NCI-H446 (cell line): ENCODE data around the gene HES1.
"Not testable (repeated sequence)": the region's sequence is repeated elsewhere in the genome, so short reads cannot be mapped to it uniquely, and the experiment has no call there.

Experiments used
- DNase-seq, 2 experiments: peaks; one replicate each; lab custom pipeline; 2025; lab: John Stamatoyannopoulos, UW

HES1 gene

DNA sequence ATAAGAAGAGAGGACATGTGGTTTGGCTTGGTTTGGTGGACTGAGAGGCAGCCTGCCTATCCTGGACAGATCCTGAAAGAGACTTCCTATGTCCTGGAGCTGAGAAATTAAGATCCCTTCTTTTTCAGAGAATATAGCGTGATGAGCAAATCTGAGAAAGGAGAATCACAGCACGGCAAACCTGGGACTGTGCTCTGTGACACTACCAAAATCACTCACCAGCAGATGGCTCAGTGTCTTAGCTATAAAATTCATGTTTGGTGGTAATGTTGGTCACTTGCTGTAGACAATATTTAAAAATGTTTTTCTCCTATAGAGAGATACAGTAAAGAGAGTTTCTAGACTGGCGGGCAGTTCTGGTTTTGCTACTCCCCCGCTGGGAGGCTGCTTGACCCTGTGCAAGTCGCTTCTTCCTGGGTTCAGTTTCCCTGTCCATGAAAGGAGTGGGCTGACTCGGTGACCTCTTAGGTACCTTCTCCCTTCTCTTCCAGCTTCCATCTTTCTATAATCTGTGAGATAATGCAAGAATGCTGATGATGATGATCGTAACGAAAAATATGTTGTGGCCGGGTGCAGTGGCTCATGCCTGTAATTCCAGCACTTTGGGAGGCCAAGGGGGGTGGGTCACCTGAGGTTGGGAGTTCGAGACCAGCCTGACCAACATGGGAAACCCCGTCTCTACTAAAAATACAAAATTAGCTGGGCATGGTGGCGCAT, 7.6 kb upstream of the HES1 start:
- no peak for DNase-seq

DNA sequence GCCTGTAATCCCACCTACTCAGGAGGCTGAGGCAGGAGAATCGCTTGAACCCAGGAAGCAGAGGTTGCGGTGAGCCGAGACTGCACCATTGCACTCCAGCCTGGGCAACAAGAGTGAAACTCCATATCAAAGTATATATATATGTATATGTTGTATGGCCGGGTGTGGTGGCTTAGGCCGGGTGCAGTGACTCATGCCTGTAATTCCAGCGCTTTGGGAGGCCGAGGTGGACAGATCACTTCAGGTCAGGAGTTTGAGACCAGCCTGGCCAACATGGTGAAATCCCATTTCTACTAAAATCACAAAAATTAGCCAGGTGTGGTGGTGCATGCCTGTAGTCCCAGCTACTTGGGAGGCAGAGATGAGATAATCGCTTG, 7.0 kb upstream of the HES1 start:
- not testable (repeated sequence) for DNase-seq

DNA sequence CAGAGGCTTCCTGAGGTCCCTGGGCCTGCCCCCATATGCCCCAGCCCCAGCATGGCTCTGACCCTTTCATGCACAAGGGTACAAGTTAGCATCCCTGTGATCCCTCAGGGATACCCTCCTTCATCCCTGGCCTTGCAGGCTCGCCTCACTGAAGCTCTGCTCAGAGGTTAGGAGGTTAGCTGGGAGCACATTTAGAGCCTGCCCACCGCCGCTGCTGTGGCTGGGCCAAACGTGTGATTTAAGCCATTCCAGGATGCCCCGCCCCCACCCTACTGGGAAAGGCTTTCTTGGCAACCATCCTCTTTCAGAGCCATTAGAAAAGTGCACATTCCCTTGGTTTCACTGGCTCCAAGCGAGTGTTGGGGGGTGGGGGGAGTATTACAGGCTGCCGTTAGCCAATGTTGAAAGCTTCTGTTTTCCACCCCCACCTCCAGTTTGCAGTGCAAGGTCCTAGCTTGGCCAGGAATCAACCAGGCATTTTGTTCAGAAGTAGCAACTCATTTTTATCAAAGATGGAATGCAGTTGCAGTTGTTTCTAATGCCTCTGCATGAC, 6.3 kb upstream of the HES1 start:
- DNase-seq: peak in 1 of 2 experiments; percentile 42

DNA sequence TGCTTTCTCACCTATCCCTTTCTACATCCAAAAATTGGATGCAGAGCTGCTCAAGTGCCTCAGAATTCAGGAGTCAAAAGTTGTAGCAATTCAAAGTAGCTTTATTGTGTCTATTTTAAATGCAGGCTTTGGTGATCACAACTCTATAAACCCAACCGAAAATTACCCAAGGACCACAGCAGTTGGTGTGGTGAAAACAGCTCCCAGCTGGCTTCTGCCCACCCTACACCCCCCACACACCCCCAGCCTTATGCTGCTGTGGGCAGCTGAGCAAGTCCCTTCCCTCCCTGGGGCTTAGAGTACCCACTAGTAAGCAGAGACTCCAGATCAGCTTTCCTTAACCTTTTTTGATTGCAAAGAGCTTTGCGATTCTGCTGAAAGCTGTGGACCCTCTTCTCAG, 5.8 kb upstream of the HES1 start:
- DNase-seq: no peak

DNA sequence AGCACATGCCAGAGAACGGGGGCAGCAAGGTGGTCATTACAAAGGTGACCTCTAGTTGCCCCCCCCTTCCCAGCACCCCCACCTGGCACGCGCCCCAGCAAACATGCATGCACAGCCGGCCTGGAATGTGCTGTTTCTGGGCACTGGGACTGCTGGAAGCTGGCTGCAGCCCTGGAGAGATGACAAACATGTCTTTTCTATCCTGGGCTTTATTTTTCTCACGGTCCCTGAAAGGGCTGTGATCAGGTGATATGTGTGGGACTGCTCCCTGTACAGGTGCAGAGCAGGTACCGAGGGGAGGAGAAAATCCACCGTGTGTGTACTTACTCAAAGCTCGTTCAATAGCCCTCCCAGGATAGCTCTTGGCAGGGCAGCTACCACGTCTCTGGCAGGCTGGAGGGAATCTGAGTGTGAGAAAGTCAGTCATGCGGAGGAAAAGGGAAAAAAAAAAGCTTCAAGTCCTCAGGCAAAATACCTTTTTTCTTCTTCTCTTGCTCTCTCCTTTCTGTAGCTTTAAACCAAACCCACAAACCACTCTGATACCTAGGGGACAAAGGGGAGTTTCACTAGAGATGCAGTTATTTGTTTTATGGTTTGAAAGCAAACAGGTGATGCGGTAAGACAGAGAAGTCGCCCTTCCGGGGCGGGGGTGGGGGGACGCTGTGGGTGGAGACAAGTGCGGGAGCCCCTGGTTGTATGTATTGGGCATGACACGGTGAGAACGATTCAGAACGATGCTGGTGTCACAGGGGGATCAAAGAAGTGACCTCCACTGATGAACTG, 5.0 kb upstream of the HES1 start:
- peak; percentile 40 to 60 for DNase-seq

DNA sequence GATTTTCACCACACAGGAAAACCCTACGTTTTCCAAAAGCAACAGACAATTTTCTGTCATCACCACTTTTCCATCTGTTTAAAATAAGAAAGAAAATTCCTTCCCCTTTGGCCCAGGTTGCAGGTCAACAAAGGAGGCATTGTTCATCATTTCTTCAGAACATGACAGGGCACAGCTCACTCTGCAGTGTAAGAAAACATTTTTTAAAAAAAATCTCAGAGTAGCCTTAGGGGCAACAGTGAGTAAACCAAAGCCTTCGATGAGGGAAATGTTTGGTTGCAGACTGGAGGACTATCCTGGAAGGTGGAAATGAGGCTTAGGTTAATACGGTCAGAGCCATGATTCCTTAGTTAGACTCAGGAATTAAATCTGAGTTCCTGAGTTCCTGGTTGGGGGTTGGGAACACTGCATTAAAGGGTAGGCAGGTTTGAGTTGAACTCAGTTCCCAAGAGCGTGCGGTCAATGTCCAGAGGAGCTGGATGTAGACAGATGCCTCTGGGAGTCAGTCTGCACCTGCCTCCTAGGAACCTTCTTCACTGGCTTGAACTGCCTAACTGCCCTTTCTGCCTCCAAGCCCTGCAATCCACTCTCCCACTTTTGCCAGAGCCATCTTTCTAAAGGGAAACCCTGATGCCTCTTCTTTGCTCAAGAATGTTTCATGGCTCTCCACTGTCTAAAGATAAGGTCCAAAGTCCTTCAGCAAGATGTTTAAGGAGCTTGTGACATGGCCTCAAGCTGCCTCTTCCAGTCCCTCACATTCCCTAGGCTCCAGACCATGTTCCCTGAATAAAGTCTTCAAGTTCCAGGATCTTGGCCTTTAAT, 3.3 kb upstream of the HES1 start:
- DNase-seq: no peak

DNA sequence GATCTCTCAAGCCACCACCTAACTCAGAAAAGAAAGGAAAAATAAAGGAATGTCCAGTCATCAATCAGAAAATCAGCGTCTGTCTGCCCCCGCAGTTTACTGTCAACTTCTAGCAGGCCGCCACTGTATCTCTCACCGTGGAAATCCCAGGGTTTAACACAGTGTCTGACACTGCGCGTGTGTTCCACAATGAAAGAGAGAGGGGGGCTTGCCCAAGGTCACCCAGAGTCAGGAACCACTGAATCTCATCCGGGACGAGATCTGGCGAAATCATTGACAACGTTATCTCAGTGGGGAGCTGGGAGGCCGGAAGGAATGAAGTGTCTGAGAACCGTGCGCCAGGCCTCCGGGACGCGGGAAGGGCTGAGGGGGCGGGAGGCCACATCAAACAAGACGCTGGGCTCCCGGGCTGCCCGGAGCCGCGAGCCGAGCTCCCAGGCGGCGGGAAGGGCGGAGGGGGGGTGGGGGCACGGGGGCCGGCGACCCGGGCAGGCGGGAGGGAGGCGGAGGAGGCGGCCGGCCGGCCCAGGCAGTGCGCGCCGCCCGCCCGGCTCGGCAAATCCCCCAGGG, 2.2 kb upstream of the HES1 start:
- DNase-seq: no peak

DNA sequence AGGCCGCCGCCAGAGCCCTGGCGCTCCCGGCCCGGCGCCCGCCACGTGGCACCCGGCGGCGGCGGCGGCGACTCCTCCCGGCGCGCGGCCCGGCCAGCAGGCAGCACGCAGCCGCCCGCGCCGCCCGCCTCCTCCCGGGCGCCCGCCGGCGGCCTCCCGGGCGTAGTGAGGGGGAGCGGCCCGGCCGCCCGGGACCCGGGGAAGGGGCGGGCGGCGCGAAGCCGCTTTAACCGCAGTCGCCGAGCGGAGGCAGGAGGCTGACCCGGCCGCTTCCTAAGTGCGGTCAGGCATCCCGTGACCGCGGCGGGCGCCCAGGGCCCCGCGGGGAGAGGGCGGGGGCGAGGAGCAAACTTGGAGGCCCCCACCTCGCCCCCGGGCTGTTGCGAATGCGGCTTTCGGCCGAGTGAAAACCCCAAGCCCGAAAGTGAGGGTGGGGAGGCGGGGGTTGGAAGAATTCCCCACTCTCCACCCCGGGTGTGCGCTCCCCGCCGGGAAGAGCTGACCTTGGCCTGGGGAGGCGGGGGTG, 1.7 kb upstream of the HES1 start:
- peak in 1 of 2 experiments; percentile 44 for DNase-seq

DNA sequence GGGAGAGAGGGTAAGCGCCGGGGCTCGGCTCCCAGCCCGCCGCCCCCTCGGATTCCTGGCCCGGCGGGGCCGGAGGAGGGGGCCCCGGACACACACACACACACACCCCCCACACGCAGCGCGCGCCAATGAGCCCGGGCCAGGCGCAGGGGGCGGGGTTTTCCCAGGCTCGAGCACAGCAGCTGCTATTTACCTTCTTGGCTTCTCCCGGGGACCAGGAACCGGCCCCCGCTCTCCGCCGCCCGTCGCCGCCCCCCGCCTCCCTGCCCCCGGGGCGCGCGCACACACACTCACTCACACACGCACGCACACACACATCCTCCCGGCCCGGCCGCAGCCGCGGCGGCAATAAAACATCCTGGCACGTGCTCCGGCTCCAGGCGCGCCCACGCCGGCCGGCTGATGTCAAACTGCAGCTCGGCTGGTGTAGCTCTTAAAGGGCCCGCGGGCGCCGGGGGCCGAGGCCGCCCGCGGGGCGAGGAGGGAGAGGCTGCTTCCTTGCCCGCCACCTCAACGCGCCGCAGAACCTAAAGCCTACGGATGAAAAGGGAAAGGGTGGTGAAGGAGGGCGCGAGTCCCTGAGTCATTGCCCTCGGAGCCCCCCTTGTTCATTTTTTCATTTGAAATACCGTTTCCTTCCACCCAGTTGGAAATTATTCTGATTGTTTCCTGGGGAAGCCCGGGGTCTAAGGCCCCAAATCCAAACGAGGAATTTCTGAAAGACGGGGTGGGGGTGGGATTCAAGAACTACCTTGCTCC, 1.0 kb upstream of the HES1 start:
- DNase-seq: peak; percentile 68 to 83

DNA sequence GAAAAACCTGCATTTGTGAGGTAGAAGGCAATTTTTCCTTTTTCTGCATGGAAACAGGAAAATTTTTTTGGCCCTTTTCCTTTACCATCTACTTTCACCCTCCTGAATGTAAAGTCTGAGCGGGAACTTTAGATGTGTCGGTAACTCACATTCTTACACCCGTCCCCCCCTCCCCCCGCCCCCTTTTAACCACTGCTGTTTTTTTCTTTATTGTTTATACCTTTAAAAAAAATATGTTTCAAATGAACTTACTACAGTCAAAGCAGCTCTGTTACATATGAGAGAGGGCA, 487 bp upstream of the HES1 start:
- no peak for DNase-seq

DNA sequence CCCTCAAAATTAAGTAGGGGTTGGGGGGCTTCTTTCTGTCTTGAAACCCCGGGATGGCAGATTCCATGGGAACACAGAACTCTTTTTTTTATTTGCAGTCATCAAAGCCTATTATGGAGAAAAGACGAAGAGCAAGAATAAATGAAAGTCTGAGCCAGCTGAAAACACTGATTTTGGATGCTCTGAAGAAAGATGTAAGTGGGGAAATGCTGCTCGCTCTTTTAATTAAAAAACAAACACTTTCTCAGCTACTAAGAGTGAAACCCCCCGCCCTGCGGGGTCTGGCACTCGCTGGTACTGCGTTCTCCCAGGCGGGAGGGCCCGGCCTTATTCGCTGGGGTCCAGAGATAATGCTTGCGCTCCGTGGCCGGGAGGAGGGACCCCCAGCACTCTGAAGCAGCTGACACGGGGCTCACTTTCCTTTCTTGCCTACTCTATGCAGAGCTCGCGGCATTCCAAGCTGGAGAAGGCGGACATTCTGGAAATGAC, 615 bp downstream of the HES1 start:
- DNase-seq: no peak

DNA sequence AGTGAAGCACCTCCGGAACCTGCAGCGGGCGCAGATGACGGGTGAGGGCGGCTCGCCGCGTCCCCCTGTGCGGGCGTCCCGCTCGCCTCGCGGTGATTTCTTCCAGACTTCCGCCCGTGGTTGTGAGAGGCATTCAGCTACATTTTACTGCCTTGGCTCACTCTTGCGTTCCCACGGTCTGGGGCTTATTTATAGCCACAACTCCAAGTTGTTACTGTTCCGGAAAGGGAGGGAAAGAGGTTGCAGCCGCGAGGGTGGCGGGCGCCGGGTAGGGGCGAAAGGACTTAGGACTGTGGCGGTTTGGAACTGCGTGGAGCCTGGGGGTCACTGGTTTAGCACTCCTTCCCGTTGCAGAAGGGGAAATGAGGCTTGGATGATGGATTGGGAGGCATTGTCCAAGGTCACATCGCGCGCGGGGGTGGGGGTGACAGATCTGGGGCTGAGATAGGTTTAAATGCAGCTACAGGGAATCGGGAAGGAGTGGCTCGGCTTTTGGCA, 1.1 kb downstream of the HES1 start:
- DNase-seq: peak in 1 of 2 experiments; percentile 20

DNA sequence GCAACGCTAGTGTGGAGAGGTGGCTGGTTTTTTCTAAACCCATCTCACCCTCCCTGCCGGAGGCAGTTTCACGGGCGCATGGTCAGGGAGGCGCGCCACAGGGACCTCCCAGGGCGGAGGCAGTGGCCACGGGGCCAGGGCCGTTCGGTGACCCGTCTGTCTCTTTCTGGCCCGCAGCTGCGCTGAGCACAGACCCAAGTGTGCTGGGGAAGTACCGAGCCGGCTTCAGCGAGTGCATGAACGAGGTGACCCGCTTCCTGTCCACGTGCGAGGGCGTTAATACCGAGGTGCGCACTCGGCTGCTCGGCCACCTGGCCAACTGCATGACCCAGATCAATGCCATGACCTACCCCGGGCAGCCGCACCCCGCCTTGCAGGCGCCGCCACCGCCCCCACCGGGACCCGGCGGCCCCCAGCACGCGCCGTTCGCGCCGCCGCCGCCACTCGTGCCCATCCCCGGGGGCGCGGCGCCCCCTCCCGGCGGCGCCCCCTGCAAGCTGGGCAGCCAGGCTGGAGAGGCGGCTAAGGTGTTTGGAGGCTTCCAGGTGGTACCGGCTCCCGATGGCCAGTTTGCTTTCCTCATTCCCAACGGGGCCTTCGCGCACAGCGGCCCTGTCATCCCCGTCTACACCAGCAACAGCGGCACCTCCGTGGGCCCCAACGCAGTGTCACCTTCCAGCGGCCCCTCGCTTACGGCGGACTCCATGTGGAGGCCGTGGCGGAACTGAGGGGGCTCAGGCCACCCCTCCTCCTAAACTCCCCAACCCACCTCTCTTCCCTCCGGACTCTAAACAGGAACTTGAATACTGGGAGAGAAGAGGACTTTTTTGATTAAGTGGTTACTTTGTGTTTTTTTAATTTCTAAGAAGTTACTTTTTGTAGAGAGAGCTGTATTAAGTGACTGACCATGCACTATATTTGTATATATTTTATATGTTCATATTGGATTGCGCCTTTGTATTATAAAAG, 1.8 kb downstream of the HES1 start:
- DNase-seq: peak in 1 of 2 experiments; percentile 22

DNA sequence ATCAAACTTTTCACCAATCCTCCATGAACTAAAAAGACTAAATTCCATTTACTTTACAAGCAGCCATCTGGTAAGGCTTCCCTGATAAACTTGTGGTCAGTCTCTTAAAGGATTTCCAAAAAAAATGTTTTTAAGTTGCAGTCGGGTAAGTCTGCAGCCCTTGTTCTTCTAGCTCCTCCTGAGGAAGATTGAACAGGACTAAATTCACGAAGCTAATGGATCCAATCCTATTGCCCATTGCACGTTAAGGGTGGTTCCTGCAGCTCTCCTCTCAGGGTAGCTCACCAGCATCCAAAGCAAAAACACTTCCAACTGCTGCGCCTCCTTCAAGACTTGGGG, 2.8 kb downstream of the HES1 start:
- DNase-seq: no peak

DNA sequence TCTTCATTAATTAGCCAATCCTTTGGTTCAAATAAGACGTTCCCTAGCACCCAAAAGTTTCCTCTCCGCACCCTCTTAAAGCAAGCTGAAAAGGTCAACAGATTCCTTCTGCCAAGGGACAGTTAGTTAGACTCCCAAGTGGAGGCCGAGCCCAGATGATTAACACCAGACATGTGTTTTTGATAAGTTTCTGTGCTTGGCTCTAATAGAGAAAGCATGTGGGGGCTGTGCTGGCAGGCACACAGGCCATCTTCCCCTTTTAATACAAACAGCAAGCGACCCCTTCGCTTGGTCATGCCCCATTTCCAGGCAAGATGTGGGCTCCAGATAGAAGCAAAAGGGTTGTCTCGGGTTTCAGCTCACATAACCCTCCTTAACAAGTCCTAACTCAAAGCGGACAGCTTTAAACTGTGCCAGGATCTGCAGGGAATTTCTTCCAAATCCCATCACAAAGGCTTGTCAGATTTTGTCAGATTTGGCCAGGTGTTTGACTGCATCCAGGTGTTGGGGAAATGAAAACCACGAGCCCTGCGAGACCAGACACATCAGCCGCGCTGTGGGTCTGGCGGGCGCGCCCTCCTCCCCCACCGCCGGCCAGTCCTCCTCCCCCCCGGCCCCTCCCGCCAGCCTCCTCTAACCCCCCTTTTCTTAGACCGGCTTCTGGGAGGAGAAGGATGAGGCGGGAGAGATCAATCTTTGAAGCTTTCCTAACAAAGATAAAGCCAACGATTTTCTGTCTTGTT, 3.3 kb downstream of the HES1 start:
- no peak for DNase-seq

DNA sequence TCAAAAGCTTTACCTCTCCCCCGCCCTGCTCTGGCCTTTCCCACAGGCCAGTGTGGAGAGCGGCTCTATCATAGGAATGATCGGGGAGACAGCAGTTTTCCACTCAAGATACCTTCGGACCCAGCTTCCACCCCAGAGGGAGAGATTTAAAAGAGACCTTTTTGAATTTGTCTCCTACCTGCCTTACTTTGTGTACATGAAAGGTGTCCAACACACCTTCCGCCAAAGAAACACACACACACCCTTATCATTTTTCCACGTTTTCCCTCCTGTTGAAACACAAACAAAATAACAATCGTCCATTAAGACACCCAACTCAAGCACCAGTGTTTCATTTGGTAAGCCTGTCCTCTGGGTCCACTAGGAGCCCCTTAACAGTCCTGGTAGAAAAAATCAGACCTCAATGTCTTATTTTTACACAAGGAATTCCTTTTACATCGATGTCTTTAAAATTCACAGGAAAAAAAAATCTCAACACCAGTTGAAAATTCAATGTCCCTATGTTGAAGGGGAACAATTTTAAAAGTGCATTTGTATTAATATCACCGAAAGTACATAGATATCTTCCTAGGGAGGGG, 4.0 kb downstream of the HES1 start:
- DNase-seq: no peak

DNA sequence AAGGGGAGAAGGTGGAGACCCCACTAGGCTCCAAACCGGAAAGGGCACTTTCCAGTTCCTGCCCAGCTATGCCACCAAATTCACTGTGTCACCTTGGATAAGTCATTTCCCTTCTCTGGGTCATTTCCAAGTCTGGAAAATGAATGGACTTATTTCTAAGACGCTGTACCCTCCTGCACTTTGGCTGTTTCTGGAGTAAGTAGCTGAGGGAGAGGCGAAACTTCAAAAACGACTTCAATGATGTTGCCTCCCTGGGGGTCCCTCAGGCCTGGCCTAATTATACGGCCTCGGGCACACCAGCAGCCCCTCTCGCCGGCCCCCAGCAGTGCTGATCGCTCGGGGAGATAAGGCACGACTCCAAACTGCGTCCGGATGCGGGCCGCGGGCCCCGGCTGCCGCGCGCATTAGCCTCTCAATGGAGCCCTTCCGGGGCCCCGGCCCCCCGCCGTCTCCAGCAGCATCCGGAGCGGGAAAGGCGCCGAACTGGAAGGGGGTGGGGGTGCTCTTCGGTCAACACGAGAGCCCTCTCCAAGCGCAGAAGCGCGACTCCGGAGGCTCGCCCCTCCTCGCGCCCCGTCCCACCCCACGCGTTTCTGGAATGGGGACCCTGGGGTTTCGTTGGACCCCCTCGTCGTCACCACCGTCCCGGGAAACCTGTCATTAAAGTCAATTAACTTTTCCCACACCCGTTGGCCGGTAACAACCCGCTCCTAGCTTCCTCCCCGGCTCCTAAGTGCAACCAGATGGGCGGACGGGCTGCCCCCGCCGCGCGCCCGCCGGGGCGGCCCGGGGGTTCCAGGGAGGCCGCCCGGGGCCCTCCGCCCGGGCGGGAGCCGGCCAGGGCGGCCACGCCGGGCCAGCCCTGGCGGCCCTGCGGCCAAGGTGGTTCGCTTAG, 4.8 kb downstream of the HES1 start:
- DNase-seq: no peak
